ENCODE results near the gene SERPINB1.

The SERPINB1 gene

DNA sequence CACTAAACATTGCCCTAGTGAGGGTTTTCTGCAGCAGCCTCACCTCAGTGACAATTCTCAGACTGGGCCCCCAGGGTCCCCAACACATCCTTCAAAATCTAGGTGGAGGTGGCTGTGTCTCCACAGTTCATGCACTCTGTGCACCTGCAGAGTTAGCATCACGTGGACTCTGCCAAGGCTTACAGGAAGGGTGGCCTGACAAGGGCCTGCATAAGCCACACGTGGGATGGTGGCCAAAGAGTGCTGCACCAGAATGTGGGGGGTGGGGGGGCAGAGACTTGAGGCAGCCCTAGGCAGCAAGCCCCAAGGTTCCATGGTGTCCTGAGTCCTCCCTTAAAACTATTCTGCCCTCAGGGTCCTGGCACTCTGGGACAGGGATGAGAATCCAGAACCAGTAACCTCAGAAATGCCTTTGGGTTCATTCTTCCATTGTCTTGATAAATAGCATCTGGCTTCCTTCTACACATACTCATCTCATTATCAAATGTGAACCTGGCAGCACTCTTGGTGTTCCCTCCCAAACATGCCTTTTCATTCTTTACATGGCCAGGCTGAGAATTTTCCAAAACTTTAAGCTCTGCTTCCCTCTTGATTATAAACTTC is 1.6 kb upstream of the SERPINB1 start:
- no peak overlapping the region for H3K4me3 ChIP-seq (ENCODE audit: insufficient read depth, low read length, poor library complexity, severe bottlenecking)
- no peaks in the 10 kb centered on the region for H4K20me1 ChIP-seq (ENCODE audit: low read depth, low read length)
- H3K9ac ChIP-seq (ENCODE audit: low read length): 0 out of 2 replicates have a peak overlapping the region, but pooled peaks have one; percentile 0
- no peaks in the 10 kb centered on the region for H3K27me3 ChIP-seq (ENCODE audit: low read length)
- H3K79me2 ChIP-seq (ENCODE audit: insufficient read depth, low read length): peaks cover 6% of the 10 kb centered on the region; the same call in 1 of the 2 replicates
- peak overlapping the region; percentile 60 for H3K4me2 ChIP-seq (ENCODE audit: low read depth, low read length, poor library complexity, severe bottlenecking)
- TF ChIP-seq CTCF (IDR thresholded peaks at IDR 0.05; ENCODE audit: insufficient read depth, low read length, poor library complexity, severe bottlenecking) (no peak), EZH2phosphoT487 (conservative IDR thresholded peaks at IDR 0.05; ENCODE audit: low read length) (no peak)
- H3K27ac ChIP-seq (ENCODE audit: low read depth, low read length): peak overlapping the region; percentile 17
- peaks cover 11% of the 10 kb centered on the region; the same call in 1 of the 2 replicates for H3K36me3 ChIP-seq (ENCODE audit: low read length)
- peaks cover 35% of the 10 kb centered on the region for H3F3A ChIP-seq (ENCODE audit: insufficient read depth)
- no peaks in the 10 kb centered on the region for H3K9me3 ChIP-seq (ENCODE audit: insufficient read depth, low read length)
- H3K9me2 ChIP-seq (replicated peaks; ENCODE audit: insufficient read depth, low read length): no peaks in the 10 kb centered on the region
- H2AFZ ChIP-seq (ENCODE audit: low read depth, low read length, severe bottlenecking): no peak overlapping the region

- Histone ChIP-seq H4K20me1 (ENCODE audit: low read depth, low read length) (no peaks in the 10 kb centered on the region), H3K9me3 (ENCODE audit: insufficient read depth, low read length) (no peaks in the 10 kb centered on the region), H3K27ac (ENCODE audit: low read depth, low read length) (peak overlapping the region; percentile 66), H3K9ac (ENCODE audit: low read length) (peak overlapping the region; percentile 63), H2AFZ (ENCODE audit: low read depth, low read length, severe bottlenecking) (peak overlapping the region; percentile 72), H3K36me3 (ENCODE audit: low read length) (peaks cover 15% of the 10 kb centered on the region; the same call in 1 of the 2 replicates), H3K9me2 (replicated peaks; ENCODE audit: insufficient read depth, low read length) (no peaks in the 10 kb centered on the region), H3K4me2 (ENCODE audit: low read depth, low read length, poor library complexity, severe bottlenecking) (peak overlapping the region; percentile 60), H3F3A (ENCODE audit: insufficient read depth) (peaks cover 38% of the 10 kb centered on the region), H3K4me3 (ENCODE audit: insufficient read depth, low read length, poor library complexity, severe bottlenecking) (peak overlapping the region; percentile 56), H3K79me2 (ENCODE audit: insufficient read depth, low read length) (peaks cover 6% of the 10 kb centered on the region; the same call in 1 of the 2 replicates), H3K27me3 (ENCODE audit: low read length) (no peaks in the 10 kb centered on the region)
- TF ChIP-seq CTCF (IDR thresholded peaks at IDR 0.05; ENCODE audit: insufficient read depth, low read length, poor library complexity, severe bottlenecking) (no peak), EZH2phosphoT487 (conservative IDR thresholded peaks at IDR 0.05; ENCODE audit: low read length) (no peak)
These were observed 483 bp upstream of the SERPINB1 start for GRCh38 chr6:2842139-2842552.

DNA sequence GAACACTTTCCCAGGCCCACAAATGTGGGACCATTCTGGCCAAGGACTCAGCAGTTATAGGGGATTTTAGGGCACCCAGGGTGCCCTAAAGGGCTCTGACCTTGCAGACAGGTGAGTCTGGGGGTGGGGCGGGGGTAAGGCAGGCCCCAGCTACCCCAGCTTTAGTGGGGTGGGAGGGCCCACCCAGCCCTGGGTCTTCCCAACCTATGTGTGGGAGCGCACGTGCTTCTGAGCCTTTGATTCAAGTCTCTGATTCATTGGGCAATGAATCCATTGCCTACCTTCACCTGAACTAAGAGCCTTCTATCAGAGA is 958 bp downstream of the SERPINB1 start:
- H3K79me2 ChIP-seq (ENCODE audit: insufficient read depth, low read length): peaks cover 6% of the 10 kb centered on the region; the same call in 1 of the 2 replicates
- TF ChIP-seq EZH2phosphoT487 (conservative IDR thresholded peaks at IDR 0.05; ENCODE audit: low read length) (no peak), CTCF (IDR thresholded peaks at IDR 0.05; ENCODE audit: insufficient read depth, low read length, poor library complexity, severe bottlenecking) (no peak)
- H2AFZ ChIP-seq (ENCODE audit: low read depth, low read length, severe bottlenecking): no peak overlapping the region
- H3K27me3 ChIP-seq (ENCODE audit: low read length): no peaks in the 10 kb centered on the region
- H3K4me3 ChIP-seq (ENCODE audit: insufficient read depth, low read length, poor library complexity, severe bottlenecking): peak overlapping the region; percentile 56
- no peaks in the 10 kb centered on the region for H4K20me1 ChIP-seq (ENCODE audit: low read depth, low read length)
- H3K9ac ChIP-seq (ENCODE audit: low read length): peak overlapping the region; percentile 63
- H3K4me2 ChIP-seq (ENCODE audit: low read depth, low read length, poor library complexity, severe bottlenecking): peak overlapping the region; percentile 60
- no peaks in the 10 kb centered on the region for H3K9me2 ChIP-seq (replicated peaks; ENCODE audit: insufficient read depth, low read length)
- peaks cover 34% of the 10 kb centered on the region for H3F3A ChIP-seq (ENCODE audit: insufficient read depth)
- H3K27ac ChIP-seq (ENCODE audit: low read depth, low read length): peak overlapping the region; percentile 66; the same call in 1 of the 2 replicates
- peaks cover 24% of the 10 kb centered on the region; the same call in 1 of the 2 replicates for H3K36me3 ChIP-seq (ENCODE audit: low read length)
- H3K9me3 ChIP-seq (ENCODE audit: insufficient read depth, low read length): no peaks in the 10 kb centered on the region

All from SU-DHL-6 (cell line).